K562 (cell line): ENCODE results near the gene DRGX. TPM values are rescaled to one million over a fixed set of nuclear protein-coding genes. Genes with fewer than 3 reads are reported as not detected.
A peak's percentile ranks its signal among the peaks of the same experiment; 100 is the strongest.

Experiments
- ATAC-seq: fragments of 200-7000 bp; cut with Tn5 transposase; 3 replicates; pipeline ENCODE4 v1.9.1; 2020; ENCODE audit warnings: moderate library complexity
- BruUV-seq: library from RNA; stranded (reverse); fragments of 400-500 nt; replicated peaks from 2 replicates; lab custom pipeline; 2021; lab: Mats Ljungman, UMichigan
- CTCF ChIA-PET: fragments of 300-600 bp; formaldehyde crosslinking; extraction: SDS; loops from one replicate; lab custom pipeline; 2021; ENCODE audit warnings: low intra/inter-chr PET ratio; lab: Yijun Ruan, JAX
- POLR2A ChIA-PET: fragments of 300-600, 350-650 bp; sonication (Branson Sonifier 250); formaldehyde crosslinking; extraction: SDS; loops from one replicate; lab custom pipeline; 2021; ENCODE audit warnings: antibody characterized with exemption, inconsistent platforms; lab: Yijun Ruan, JAX
- DNase-seq, 4 experiments: peaks; one replicate each; pipeline versions ENCODE4 v3.0.0 to v3.0.0-alpha.2; 2011 to 2018; ENCODE audit warnings: low spot score in 3 of 4, mixed read lengths in 3 of 4; ENCODE audit errors: extremely low read depth in 1 of 4
- FAIRE-seq: peaks from 2 replicates; lab custom pipeline; 2011; peaks lifted over from hg19 to GRCh38; lab: Jason Lieb, UNC
- H2AFZ ChIP-seq: 2 replicates; pipeline ENCODE4 v1.6.0; 2011; ENCODE audit warnings: low read depth, low read length, control low read depth, inconsistent platforms
- H3K27ac ChIP-seq: fragments of 200-600 bp; 3 replicates; pipeline ENCODE4 v1.8.0; 2011; ENCODE audit warnings: low read depth, mild to moderate bottlenecking, control low read depth, inconsistent platforms, low read length, moderate library complexity, mixed read lengths; ENCODE audit errors: extremely low read depth
- H3K27me3 ChIP-seq, 2 experiments: fragments of 300-600 bp in 1 of 2; 2 replicates in 1 of 2; 3 replicates in 1 of 2; pipeline versions ENCODE4 v1.6.0 to v1.8.0; 2011; ENCODE audit warnings: inconsistent platforms in 2 of 2, low read length in 2 of 2, mild to moderate bottlenecking in 1 of 2, mixed read lengths in 1 of 2, moderate library complexity in 1 of 2; ENCODE audit not compliant: control insufficient read depth in 2 of 2, insufficient read depth in 2 of 2
- H3K36me3 ChIP-seq: fragments of 300-600 bp; 3 replicates; pipeline ENCODE4 v1.8.0; 2011; ENCODE audit warnings: mild to moderate bottlenecking, low read length, inconsistent platforms; ENCODE audit not compliant: control insufficient read depth, insufficient read depth
- H3K4me1 ChIP-seq, 2 experiments: fragments of 200-600 bp in 1 of 2; replicated peaks in 1 of 2; 2 replicates in 1 of 2; 3 replicates in 1 of 2; pipeline versions ENCODE4 v1.5.1 to v1.8.0; 2011; ENCODE audit warnings: inconsistent platforms in 2 of 2, low read length in 2 of 2, mild to moderate bottlenecking in 1 of 2, mixed read lengths in 1 of 2, moderate library complexity in 1 of 2; ENCODE audit not compliant: control insufficient read depth in 2 of 2, insufficient read depth in 2 of 2
- H3K4me2 ChIP-seq: 2 replicates; pipeline ENCODE4 v1.6.1; 2011; ENCODE audit warnings: low read length, control low read depth, inconsistent platforms, mixed read lengths; ENCODE audit not compliant: insufficient read depth
- H3K4me3 ChIP-seq: fragments of 200-600 bp; sonication (generic), shearing (Covaris generic); 2 replicates; pipeline ENCODE4 v1.5.1; 2016; ENCODE audit warnings: control low read depth, inconsistent platforms
- H3K79me2 ChIP-seq: fragments of 200-600 bp; 3 replicates; pipeline ENCODE4 v1.8.0; 2011; ENCODE audit warnings: low read length, inconsistent platforms; ENCODE audit not compliant: control insufficient read depth, insufficient read depth
- H3K9ac ChIP-seq, 2 experiments: 2 replicates each; pipeline versions ENCODE4 v1.6.0 to v1.6.1; 2011; ENCODE audit warnings: low read depth in 2 of 2, low read length in 2 of 2, control low read depth in 1 of 2, inconsistent platforms in 1 of 2, mild to moderate bottlenecking in 1 of 2, mixed read lengths in 1 of 2; ENCODE audit not compliant: insufficient read depth in 1 of 2
- H3K9me1 ChIP-seq: one replicate; pipeline ENCODE4 v1.6.0; 2011; ENCODE audit warnings: inconsistent platforms, mild to moderate bottlenecking, low read length, moderate library complexity; ENCODE audit not compliant: control insufficient read depth, insufficient read depth
- H3K9me3 ChIP-seq: replicated peaks from 2 replicates; pipeline ENCODE4 v1.5.1; 2011; ENCODE audit warnings: low read depth, low read length, inconsistent platforms; ENCODE audit not compliant: control insufficient read depth, insufficient read depth
- H4K20me1 ChIP-seq: replicated peaks from 2 replicates; pipeline ENCODE4 v1.6.1; 2011; ENCODE audit warnings: low read length, inconsistent platforms, mixed read lengths; ENCODE audit not compliant: control insufficient read depth, insufficient read depth
- C11orf30 ChIP-seq: fragments of 450-650 bp; IDR thresholded peaks from 2 replicates; pipeline ENCODE4 v1.6.1; 2016; ENCODE audit warnings: low read depth, mild to moderate bottlenecking
- MAFF ChIP-seq: IDR thresholded peaks from 2 replicates; pipeline ENCODE4 v1.6.1; 2012; ENCODE audit warnings: low read length, improper control_type of control experiment
- MAFG ChIP-seq: fragments of 450-650 bp; conservative IDR thresholded peaks from 2 replicates; pipeline ENCODE4 v1.6.1; 2016; ENCODE audit warnings: missing genetic modification characterization, missing compliant biosample characterization
- RBM14 ChIP-seq: fragments of 200-400 bp; formaldehyde crosslinking; IDR thresholded peaks from 2 replicates; pipeline ENCODE4 v1.6.1; 2018; ENCODE audit warnings: low read depth, mild to moderate bottlenecking, low read length, moderate library complexity, borderline replicate concordance; ENCODE audit not compliant: insufficient read depth
- TEAD2 ChIP-seq: fragments of 450-650 bp; IDR thresholded peaks from 2 replicates; pipeline ENCODE4 v1.6.1; 2016; ENCODE audit warnings: missing genetic modification characterization, control low read depth, missing compliant biosample characterization
- TEAD4 ChIP-seq, 2 experiments: sonication (generic) in 1 of 2; formaldehyde crosslinking in 1 of 2; IDR thresholded peaks; 2 replicates each; pipeline versions ENCODE4 v1.6.1 to v1.8.0; 2012 to 2022; ENCODE audit warnings: borderline replicate concordance in 1 of 2, inconsistent platforms in 1 of 2, low read length in 1 of 2, mild to moderate bottlenecking in 1 of 2, missing genetic modification reagents in 1 of 2
- ZNF316 ChIP-seq: fragments of 450-650 bp; IDR thresholded peaks from 2 replicates; pipeline ENCODE4 v1.6.1; 2016
- ZSCAN29 ChIP-seq: fragments of 450-650 bp; IDR thresholded peaks from 2 replicates; pipeline ENCODE4 v1.6.1; 2017
- WGBS: fragments of 100-300 bp; shearing (Covaris generic); methylation state at CpG from one replicate; pipeline ENCODE4 v1.1.6; 2016; ENCODE audit warnings: low coverage, mixed read lengths; ENCODE audit not compliant: insufficient coverage; ENCODE audit errors: missing lambda C conversion rate; 5-methylcytosine and 5-hydroxymethylcytosine counted together
- in situ Hi-C: fragments of 300-500 bp; cut with MboI; formaldehyde crosslinking; loops from 4 replicates; pipeline ENCODE4 v1.15.0; 2018; ENCODE audit warnings: inconsistent platforms, mixed read lengths
- intact Hi-C: fragments of 100-400 bp; cut with micrococcal nuclease; formaldehyde crosslinking; loops from 2 replicates; pipeline ENCODE4 v1.14.2; 2022
- polyA plus RNA-seq, 8 experiments: library from polyadenylated mRNA; depleted of rRNA in 4 of 8; stranded (reverse) in 5 of 8; unstranded in 3 of 8; fragments of >200 nt; fragmentation: Nextera tagmentation in 2 of 8; fragmentation: Illumina TruSeq in 1 of 8; extraction: Ambion mirVana in 2 of 8; extraction: Trizol in 1 of 8; gene quantifications; 2 replicates each; pipeline versions ENCODE4 v1.2.1 to v1.2.3, GENCODE V29; 2011 to 2014; ENCODE audit warnings: inconsistent platforms in 1 of 8, missing spikeins in 1 of 8
- total RNA-seq, 7 experiments: library from RNA; depleted of rRNA in 6 of 7; stranded (reverse); fragments of >200 nt in 6 of 7; fragmentation: Illumina TruSeq in 2 of 7; extraction: Trizol in 2 of 7; gene quantifications; 2 replicates each; pipeline versions ENCODE4 v1.2.1 to v1.2.3, GENCODE V29; 2011 to 2021; ENCODE audit warnings: low replicate concordance in 1 of 7

Gene DRGX
- total and polyA plus RNA-seq, 9 of the 15 experiments (the other 6 are each of a cell fraction or from before 2014, with no cell fraction given), result not detected

GRCh38 chr10:49393301-49393700 is 2.6 kb downstream of the DRGX start:
- ChIA-PET CTCF (no interaction called here), POLR2A (no interaction called here)
- Histone ChIP-seq H3K4me2 (no peak overlapping the region), H3K9ac (no peak overlapping the region), H2AFZ (no peak overlapping the region), H3K9me3 (no peaks in the 10 kb centered on the region), H3K79me2 (no peaks in the 10 kb centered on the region), H3K9me1 (no peaks in the 10 kb centered on the region), H3K4me3 (no peak overlapping the region), H4K20me1 (peaks cover 2% of the 10 kb centered on the region; the same call in 1 of the 2 replicates), H3K27me3 (peaks cover 70 to 71% of the 10 kb centered on the region in 2 experiments), H3K36me3 (no peaks in the 10 kb centered on the region), H3K4me1 (peaks cover 0 to 28% of the 10 kb centered on the region in 2 experiments; a peak in 2 of 5 replicates), H3K27ac (no peak overlapping the region)
- intact Hi-C loops (no loop called here), in situ Hi-C loops (no loop called here)
- TF ChIP-seq ZSCAN29 (no peak), RBM14 (no peak), MAFG (tag) (peak; percentile 46), TEAD4 (IDR thresholded peaks at IDR 0.05; ENCODE audit: low read length) (no peak), TEAD4 (CRISPR knock-in tag; IDR thresholded peaks at IDR 0.05; ENCODE audit: borderline replicate concordance) (no peak), ZNF316 (peak; percentile 81), MAFF (0 out of 2 replicates have a peak, but pooled peaks have one; percentile 10), TEAD2 (no peak), C11orf30 (peak; percentile 72)
- WGBS, result 0% methylated on average over 1 of the region's 1 CpG
- BruUV-seq, result no TSS peak
- no peak for ATAC-seq
- DNase-seq, result no peak
- FAIRE-seq, result no peak
